OCI-LY3 (cell line): ENCODE measurements around the gene MKI67.

Source experiments
- EZH2phosphoT487 ChIP-seq: fragments of 200-600 bp; shearing (Covaris generic); IDR thresholded peaks from 2 replicates; pipeline ENCODE4 v1.6.1; 2018; ENCODE audit warnings: antibody characterized with exemption, mixed run types, low read depth
- TF ChIP-seq, protein P1 (sequence below): fragments of 200-600, 300-600 bp; sonication (generic); IDR thresholded peaks from 2 replicates; pipeline ENCODE4 v1.5.1; 2014; ENCODE audit warnings: antibody characterized with exemption, low read length, low read depth

DNA sequence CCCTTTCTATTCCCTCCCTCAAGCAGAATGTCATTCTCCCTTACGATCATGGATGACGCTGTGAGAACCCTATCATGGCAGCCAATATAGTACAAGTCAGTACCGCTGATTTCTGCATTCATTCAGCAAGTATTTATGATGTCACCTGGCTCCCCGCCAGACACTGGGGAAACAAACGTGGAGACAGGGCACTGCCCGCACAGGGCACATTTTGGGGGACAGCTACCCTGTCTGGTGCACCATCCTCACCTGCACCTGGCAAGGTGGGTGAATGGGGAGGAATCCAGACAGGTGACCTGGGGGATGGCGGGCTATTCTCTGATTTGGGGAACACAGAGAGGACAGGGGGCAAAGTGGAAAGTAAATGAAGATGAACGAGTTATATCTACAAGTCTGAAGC, 28.4 kb downstream of the MKI67 start:
- TF ChIP-seq, protein P1, sequence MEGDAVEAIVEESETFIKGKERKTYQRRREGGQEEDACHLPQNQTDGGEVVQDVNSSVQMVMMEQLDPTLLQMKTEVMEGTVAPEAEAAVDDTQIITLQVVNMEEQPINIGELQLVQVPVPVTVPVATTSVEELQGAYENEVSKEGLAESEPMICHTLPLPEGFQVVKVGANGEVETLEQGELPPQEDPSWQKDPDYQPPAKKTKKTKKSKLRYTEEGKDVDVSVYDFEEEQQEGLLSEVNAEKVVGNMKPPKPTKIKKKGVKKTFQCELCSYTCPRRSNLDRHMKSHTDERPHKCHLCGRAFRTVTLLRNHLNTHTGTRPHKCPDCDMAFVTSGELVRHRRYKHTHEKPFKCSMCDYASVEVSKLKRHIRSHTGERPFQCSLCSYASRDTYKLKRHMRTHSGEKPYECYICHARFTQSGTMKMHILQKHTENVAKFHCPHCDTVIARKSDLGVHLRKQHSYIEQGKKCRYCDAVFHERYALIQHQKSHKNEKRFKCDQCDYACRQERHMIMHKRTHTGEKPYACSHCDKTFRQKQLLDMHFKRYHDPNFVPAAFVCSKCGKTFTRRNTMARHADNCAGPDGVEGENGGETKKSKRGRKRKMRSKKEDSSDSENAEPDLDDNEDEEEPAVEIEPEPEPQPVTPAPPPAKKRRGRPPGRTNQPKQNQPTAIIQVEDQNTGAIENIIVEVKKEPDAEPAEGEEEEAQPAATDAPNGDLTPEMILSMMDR: no peak
- no peak for TF ChIP-seq EZH2phosphoT487
